ENCODE data around the gene SVIP.

Gene SVIP, protein sequence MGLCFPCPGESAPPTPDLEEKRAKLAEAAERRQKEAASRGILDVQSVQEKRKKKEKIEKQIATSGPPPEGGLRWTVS

DNA sequence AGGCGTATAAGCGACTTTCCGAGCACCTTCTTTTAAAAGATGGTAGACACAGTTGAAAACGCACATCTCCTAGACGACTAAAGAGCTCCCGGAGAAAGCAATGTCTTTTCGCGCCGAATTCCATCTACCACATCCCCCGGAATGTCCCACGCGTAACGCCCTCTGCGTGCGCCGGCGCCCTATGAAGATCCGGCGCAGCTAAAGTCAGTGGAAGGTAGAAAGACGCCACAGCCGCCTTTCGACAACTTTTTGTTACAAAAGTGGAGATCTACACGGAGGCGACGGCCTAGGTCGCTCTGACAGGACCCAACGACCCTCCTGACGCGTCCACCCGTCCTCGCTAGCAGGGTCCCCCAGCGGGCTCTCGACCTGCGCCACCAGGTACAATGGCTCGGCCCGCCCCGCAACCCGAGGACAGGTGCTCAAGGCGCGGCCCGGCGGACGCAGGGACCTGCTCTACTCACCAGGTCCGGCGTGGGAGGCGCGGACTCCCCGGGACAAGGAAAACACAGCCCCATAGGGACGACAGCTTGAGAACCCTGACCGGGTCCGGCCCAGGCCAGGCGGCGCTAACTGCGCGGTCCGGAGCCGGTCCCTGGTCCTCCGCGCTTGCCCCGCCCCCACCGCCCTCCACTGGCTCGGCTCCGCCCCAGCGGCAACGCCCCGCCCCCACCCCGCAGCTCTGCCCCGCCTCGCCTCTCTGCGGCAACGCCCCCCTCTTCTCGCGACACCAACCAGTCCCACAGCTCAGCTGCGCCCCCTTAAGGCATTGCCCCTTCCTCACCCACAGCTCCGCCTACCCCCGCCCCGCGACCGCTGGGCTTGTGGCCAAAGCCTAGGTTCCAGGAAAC, at the start of gene SVIP:
Gene SVIP, minus strand, starts transcription at position 571 of the 851 bp plus-strand sequence. Its CDS starts 53 bp downstream, at position 518.
- peak; percentile 87 for DNase-seq

- DNase-seq: no peak
Measured at GRCh38 chr11:22878604-22879003, 49.0 kb upstream of the SVIP start.

- no peak for DNase-seq
Measured at GRCh38 chr11:22878039-22878438, 48.4 kb upstream of the SVIP start.

GRCh38 chr11:22875869-22876473, 46.4 kb upstream of the SVIP start:
- peak; percentile 53 for DNase-seq

GRCh38 chr11:22869325-22869724, 39.7 kb upstream of the SVIP start:
- DNase-seq: no peak

GRCh38 chr11:22860241-22860640, 30.6 kb upstream of the SVIP start, which contains the start of gene CCDC179:
Gene CCDC179 (minus strand): TSS chr11:22860474. CDS start chr11:22860421, 53 bp downstream.
- DNase-seq: no peak

DNA sequence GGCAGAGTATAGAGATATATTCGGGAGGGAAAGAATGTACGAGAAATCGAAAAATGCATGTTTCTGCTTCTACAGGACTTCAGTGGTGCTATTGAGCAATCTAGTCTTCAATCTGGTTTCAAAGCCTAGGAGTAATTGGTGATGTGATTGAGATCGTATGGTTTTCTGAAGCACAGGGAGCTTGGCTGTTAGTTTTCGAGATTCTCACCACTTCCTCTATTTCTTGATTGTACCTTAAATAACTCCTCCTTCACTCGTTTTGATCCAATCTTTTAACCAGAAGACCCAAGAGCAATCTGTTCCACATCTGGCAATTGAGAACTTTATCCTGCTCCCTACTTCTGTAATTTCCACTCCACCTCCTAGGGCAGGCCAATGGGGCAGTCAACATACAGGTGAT, 30.2 kb upstream of the SVIP start:
- DNase-seq: no peak

DNA sequence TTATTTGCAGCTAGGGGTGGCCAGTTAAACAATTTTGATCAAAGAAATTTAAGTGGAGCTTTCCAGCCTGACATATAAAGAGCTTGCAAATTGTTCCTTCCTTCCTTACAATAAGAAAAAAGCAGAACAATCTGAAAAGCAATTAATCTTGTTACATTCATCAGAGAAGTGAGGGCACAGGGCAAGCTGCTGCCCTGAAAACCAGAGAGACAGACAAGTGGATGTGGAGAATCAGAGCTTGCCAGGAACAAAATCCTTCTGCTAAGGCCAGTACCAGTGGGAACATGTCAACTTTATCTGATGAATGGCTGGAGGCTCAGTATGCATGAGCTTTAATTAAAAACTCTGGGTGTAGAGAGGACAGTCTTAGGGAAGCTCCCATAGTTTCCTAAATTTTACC, 21.9 kb upstream of the SVIP start:
- DNase-seq: no peak

DNA sequence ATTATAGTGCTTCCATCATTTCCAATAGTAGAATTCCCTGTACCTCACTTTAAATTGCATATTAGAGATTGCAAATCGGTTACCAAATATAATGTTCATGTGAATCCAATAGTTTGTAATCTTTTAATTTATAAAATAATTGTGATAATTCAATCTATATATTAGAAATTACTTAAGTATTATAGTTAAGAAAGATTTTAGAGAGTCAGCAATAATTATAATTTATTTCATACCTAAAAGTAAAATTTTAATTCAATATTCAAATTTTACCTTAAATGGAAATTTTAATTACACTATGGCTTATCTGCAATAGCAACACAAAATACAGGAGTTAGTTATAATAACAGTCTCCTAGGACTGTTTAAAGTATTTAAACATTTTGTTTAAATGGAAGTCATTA, 17.1 kb upstream of the SVIP start:
- DNase-seq: no peak

DNA sequence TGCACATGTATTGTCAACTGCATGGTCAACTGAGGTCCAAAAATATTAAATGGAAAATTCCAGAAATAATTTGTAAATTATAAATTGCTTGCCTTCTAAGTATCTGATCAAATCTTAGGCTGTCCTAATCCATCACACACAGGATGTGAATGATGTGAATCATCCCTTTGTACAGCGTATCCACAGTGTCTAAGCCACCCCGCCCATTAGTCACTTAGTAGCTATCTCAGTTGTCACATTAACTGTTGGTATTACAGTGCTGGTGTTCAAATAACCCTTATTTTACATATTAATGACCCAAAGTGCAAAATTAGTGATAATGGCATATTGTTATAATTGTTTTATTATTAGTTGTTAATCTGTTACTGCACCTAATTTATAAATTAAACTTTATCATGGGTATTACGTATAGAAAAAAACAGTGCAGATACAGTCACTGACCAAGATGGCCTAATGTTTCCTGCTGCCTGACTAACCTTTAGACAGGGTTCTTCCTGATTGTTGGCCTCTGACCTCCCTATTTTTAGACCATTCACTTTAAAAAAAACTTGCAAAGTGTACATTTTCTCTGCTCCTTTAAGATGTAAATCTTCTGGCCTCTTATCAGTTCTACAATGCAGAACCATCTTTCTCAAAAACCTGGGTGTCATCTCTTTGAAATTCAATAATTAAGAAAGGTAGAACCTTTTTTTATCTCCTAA, 2.9 kb upstream of the SVIP start:
- DNase-seq: no peak

- DNase-seq: no peak
Measured at GRCh38 chr11:22830082-22830414, 447 bp upstream of the SVIP start.

DNA sequence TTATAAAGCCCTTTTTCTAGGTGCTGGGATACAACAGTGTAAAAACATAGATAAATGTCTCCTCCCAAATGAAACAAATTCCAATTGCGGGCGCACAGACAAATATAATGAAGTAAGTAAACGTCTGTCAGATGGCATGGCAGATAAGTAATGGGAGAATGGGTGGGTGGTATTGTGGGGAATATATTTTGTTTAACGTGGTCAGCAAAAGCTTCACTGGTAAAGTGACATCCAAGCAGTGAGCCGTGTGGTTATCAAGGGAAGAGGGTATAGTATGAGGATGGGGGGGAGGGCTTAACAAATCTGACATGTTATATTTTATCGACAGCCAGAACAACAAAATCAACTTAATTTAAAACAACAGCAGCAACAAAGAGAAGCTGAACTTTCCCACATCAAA, 1.2 kb downstream of the SVIP start:
- peak; percentile 9 for DNase-seq

DNA sequence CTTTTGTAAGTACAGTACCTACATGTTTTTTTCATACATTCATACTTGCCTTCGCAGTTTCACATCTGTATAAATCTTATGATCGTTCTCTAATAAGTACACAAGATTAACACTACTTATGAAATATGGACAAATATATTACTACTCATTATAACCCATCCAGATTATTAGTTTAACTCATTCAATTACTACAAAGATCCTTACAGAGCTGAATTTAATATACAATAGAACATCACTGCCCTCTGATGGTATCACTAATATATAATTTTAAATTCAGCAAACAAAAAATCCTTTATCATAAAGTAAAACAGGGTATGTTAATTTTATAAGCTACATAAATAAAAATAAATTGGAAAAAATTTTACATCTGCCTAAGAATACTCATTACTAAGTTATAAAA, 7.4 kb downstream of the SVIP start:
- DNase-seq: no peak

DNA sequence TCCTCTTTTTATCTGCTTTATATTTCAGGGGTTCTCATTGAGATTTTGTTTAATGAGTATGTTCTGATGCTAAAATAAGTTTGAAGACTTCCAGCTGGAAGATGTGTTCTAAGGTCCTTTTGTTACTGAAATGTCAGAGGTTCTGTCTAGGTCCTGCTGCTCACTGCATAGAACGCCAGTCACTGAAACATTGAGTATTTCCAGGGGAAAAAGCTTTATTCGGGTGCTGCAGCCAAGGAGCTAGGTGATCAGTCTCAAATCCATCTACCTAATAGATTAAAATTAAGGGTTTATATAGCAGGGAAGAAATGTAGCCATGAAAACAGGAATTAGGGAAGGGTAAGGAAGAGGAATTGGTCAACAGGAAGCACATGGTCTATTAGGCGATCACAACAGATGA, 19.7 kb downstream of the SVIP start:
- DNase-seq: no peak

DNA sequence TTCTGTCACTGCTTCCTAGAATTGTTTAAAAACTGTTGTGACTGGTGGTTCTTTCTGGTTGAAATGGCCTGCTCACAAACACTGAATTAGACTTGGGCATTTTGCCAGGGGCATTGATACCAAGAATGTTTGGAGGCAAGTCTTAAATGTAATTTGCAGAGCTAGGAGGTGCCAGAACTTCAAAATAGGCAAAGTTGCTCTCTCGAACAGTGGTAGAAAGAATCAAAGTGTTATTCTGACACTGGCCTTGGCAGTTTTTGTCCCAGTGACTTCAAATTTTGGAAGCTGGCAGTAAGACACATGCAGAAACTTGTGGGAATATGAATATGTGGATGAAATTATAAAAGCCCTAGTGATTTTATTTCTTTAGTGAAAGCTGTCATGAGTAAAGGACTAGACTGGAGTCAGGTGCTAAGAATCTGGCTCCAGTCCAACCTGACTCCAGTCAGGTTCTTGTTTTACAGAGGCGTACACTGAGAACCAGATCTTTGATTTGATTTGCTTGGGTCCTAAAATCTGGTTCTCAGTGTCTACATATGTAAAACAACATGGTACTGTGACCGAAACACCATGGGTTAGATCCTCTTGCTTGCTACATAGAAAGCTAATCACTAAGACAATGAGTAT, 20.9 kb downstream of the SVIP start:
- no peak for DNase-seq

DNA sequence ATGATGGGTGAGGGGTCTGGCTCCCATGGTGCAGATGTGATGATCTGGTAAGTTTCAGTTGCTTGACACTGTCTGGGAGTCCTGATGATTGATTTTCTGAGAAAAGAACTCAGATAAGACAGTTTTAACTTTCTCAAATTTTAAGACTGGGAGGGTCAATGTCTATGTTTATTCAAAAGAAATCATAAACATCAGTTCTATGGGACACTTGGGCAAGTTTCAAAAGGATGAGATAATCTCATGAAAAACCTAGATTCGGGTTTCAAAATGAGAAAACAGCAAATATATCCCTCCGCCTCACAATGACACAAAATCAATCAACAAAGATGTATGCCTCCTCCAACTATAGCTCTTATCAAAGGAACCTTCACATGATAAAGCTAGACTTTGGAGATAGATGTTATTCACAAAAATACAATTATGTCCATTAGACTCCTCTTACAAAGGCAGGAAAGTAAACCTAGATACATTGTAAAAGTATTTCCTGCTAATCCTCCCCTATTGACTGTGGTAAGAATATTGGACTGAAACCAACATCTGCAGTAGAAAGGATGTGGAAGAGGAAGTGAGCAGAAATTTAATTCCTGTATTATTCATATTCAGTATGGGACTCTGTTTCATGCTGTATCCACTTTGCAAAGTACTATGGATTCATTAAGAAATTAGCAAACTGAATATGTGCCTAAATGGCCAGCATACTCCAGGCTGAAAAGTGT, 21.6 kb downstream of the SVIP start:
- DNase-seq: no peak

DNA sequence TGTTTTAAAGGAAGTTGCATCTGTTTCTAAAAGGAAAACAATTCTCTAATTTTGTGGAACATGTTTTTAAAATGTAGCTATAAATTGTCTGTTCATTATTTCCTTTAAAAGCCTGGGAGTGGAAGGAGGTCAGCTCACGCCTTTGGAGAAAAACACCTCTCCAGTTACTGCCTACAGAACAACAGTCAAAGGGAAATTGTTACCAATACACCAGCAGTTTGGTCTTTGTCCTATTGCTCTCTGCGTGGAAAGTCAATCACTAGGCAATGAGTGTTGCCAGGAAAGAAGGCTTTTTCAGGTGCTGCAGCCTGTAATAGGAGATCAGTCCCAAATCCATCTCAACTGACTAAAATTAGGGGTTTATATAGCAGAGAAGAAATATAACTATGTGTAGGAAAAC, 22.2 kb downstream of the SVIP start:
- DNase-seq: no peak

DNA sequence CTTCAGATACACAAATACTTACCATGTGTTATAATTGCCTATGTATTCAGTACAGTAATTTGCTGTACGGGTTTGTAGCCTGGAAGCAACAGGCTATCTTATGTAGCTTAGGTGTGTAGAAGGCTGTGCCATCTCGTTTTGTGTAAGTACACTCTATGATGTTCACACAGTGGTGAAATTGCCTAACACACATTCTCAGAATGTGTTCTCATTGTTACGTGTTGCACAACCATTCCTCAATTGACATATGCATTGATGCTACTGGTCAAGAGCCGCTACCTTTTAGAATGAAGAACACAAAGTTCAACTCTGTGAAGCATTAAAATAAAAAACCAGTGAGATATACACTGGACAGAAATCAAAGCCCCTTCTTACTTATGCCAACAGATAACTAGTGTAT, 26.7 kb downstream of the SVIP start:
- no peak for DNase-seq

- DNase-seq: no peak
Measured at GRCh38 chr11:22800482-22800881, 29.1 kb downstream of the SVIP start.

GRCh38 chr11:22798901-22799300, 30.7 kb downstream of the SVIP start:
- DNase-seq: peak; percentile 34

DNA sequence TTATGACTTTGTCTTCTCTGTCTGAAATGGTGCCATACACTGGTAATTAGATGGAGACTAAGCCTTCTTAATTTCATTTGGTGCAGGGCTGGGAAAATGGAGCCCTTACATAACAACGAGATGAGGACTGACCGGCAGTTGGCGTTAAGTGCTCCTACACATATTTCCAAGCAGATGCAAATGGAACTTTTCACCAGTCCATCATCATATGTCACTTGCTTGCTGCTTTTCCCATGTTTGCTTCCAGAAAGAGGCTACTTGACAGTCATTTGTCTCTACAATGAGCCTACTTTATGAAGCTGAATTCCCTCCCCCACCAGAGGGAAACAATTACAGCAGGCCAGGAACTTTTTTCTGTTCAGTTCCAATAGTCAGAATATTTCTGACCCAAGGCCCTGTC, 32.6 kb downstream of the SVIP start:
- no peak for DNase-seq

DNA sequence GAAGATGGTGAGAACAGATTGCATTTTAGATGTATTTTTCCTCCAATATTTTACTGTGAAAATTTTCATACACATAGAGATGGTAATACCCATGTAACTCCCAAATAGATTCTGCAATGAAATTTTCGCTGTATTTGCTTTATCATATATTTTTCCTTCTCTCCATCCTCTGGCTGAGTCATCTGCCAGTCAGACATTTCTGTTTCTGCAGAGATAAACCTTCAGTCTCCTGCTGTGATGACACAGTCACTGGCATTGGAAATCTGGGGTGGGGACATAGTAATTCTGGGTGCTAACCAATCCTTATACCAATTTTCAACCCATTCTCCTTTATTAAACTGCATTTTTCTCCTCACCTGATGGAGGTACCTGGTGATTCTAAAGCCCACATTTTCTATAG, 33.7 kb downstream of the SVIP start:
- no peak for DNase-seq

DNA sequence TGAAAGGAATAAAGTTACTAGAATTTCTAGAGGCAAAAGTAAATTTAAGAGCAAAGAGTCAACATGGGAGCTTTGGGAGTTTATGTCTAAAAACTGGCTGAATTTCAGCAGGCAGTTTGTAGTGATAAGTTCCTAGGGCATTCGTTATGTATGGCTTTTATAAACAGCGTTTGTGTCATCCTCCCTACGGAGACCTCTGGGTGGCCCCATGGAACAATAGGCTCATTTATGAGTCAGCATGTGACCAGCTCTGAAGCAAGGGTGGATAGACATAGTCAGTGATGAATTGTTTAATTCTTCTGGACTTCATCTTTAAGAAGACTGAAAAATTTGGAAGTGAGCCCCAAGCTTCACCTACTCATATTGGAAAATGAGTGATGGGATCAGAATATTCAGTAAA, 37.1 kb downstream of the SVIP start:
- DNase-seq: peak; percentile 22
